T-helper 2 cell treated with Interferon-gamma antibody and Interleukin-4, amounts not matched to agents 100 ng/mL and 5 ng/mL, for 36 hours (primary cell): ENCODE data around the gene ARHGAP40. TPM values are rescaled to one million over a fixed set of nuclear protein-coding genes. Genes with fewer than 3 reads are reported as not detected.

Experiments used
- intact Hi-C: fragments of 100-400 bp; cut with micrococcal nuclease; formaldehyde crosslinking; loops from one replicate; pipeline ENCODE4 v1.15.1; 2023
- total RNA-seq: library from RNA; stranded (reverse); gene quantifications from 2 replicates; pipeline ENCODE4 v1.2.3, GENCODE V29; 2022

Gene ARHGAP40
- total RNA-seq = not detected in 2 replicates

GRCh38 chr20:38601216-38602184 is at the start of gene ARHGAP40:
Gene ARHGAP40, plus strand, starts transcription at chr20:38601809.
- intact Hi-C loops = no loop called here

DNA sequence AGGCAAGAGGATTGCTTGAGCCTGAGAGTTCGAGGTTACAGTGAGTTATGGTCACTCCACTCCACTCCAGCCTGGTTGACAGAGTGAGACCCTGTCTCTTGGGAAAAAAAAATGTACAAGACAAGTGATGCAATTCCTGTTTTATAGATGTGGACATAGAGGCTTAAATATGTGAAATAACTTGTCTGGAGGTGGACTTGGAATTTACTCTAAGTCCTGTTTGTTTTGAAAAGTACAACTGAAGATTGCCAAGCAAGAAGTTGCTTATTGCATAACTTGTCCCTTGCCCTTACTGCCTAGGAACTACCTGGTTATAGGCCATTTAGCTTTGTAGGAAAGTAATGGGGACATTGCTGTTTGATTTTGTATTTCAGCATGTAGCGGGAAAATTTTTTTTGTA is 46.6 kb upstream of the ARHGAP40 start:
- intact Hi-C loops = no loop called here

DNA sequence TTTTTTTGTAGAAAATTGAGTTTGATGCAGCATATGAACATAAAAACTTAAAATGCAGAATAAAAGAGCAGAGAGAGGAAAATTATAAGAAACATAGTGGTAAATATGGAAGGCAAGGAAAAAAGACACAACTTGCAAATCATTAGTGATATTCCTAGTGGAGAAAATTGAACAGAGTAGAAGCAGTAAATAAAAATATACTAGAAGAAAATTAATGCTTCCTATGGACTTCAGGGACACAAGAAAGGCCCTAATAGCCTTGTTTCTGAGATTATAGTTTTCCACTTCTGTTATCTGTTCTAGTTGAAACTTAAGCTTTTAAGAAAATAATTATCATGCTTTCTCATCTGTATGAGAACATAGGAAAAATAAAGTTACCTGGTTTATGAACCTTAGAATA is 46.2 kb upstream of the ARHGAP40 start:
- intact Hi-C loops = no loop called here

GRCh38 chr20:38557174-38557573 is 44.4 kb upstream of the ARHGAP40 start:
- intact Hi-C loops = no loop called here

- intact Hi-C loops = no loop called here
Observed at GRCh38 chr20:38558596-38559360, 42.8 kb upstream of the ARHGAP40 start.

DNA sequence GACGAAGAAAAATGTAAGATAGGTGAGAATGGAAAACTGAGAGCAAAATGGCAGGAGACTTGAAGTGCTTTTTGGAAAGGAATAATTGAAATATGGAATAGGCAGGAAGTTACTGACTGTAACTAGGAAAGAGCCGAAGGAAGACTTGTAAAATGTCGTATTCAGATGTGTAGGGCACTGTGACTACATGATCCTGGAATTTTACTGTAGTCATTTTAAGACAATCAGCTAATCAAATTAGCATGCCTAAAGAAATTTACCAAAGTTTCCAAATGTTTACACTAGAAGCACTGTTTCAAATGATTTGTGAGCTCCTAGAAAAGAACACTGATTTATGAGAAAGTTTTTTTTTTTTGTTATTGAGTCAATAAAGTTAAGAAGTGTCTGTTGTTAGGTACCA is 41.8 kb upstream of the ARHGAP40 start:
- intact Hi-C loops = no loop called here

DNA sequence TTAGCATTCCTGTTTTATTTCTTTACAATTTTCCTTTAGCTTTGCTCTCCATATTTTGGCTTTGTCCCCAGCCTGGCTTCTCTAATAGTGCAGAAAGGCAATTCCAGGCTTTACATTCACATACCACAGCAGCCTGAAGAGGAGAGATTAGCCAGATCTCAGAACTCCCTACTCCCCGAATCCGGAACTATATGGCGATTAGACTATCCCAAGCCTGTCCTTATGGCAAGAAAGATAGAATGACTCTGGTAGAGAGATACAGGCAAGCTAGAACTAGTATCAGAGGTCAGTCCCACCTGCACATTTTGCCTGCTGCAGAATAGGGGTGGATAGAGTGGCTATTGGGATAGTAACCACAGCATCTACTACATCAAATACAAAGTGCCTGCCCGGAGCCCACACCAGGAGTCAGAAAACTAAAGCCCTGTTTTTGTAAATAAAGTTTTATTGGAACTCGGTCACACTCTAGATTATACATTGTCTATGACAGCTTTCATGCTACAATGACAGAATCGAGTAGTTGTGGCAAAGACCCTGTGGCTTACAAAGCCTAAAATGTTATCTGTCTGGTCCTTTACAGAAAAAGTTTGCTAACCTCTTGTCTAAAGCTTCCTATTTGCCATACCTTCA is 37.7 kb upstream of the ARHGAP40 start:
- intact Hi-C loops = no loop called here

DNA sequence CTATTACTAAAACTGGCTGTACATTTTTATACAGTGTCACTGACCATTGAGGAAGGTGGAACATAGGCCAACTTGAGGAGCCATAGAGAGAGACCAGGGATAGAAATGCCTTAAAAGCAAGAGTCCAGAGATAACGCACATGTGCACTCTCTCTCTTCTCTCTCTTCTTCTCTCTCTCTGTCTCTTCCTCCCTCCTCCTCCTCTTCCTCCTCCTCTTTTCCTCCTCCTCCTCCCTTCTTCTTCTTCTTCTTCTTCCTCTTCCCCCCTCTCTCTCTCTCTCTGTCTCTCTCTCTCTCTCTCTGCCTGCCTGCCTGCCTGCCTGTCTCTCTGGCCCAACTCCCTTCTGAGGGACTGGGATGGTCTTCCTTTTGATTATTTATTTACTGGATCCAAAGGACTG is 36.9 kb upstream of the ARHGAP40 start:
- intact Hi-C loops = no loop called here

GRCh38 chr20:38566036-38566598 is 35.5 kb upstream of the ARHGAP40 start:
- intact Hi-C loops = no loop called here

- intact Hi-C loops = no loop called here
Observed at GRCh38 chr20:38569747-38570525, 31.7 kb upstream of the ARHGAP40 start.

GRCh38 chr20:38573413-38573812 is 28.2 kb upstream of the ARHGAP40 start:
- intact Hi-C loops = no loop called here

DNA sequence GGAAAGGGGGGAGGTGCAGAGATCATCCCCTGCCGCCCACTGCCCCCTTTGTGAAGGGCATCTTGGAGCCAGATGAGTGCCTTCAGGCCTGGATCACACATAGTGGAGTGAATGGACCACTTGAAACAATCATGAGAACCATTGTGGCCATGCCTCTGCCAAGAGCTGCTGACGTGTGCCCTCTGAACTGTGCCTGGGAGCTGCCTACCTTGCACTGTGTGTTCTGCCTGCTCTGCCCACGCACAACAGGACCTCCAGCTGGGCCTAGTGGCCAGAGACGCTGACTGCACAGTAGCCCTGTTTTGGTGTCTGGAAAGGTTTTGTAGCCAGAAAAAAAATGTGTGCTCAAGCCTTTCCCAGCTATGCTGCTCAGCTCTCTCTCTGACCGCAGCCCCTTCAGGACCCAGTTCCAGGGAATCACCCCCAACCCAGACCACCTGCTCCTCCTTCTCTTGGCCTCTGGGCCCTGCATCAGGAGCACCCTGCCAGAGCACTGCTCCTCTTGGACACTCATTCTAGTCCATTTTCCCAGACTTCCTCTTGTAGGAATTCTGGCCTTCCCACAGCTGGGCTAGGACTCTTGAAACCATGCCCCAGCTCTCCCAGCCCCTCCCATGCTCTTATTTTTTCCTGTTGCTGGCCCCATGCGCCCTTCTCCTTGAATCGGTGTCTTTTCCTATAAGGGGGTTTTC is 22.2 kb upstream of the ARHGAP40 start:
- intact Hi-C loops = no loop called here

DNA sequence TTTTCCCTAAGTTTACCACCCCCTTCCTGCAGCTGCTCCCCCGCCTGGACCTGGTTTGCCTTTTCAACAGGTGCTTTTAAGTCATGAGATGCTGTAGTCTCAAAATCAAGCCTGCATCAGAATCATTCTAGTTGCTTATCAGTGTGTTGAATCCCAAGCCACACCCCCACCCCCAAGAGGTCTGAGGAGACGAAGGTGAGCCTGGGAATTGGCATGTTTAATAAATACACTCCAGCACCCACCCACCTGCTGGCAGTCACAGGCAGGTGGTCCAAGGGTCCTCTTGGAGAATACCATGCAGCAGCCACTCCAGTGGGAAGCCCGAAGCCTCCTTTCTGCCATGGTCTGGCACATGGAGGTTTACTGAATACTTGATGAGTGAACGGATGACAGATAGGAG is 21.7 kb upstream of the ARHGAP40 start:
- intact Hi-C loops = no loop called here

DNA sequence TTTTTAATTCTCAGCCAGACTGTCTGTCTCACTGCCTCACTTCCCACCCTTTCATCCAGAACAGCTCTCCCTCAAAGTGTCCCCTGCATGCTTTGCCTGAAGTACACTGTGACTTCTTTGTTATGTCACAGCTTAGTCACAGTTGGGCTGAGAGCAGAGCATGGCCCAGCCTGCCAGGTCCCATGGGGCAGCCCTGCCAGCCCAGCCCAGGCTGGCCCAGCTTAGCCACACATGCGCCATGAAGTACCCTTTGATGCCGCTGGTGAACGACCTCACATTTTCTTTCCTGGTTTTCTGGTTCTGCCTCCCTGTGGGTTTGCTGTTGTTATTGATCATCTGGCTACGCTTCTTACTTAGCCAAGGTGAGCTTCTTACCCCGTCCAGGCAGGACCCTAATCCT is 20.6 kb upstream of the ARHGAP40 start, which contains the start of gene ADIG:
Gene ADIG, plus strand, starts transcription at position 185 of the 400 bp plus-strand sequence. Its CDS starts 54 bp downstream, at position 239.
- intact Hi-C loops = no loop called here

DNA sequence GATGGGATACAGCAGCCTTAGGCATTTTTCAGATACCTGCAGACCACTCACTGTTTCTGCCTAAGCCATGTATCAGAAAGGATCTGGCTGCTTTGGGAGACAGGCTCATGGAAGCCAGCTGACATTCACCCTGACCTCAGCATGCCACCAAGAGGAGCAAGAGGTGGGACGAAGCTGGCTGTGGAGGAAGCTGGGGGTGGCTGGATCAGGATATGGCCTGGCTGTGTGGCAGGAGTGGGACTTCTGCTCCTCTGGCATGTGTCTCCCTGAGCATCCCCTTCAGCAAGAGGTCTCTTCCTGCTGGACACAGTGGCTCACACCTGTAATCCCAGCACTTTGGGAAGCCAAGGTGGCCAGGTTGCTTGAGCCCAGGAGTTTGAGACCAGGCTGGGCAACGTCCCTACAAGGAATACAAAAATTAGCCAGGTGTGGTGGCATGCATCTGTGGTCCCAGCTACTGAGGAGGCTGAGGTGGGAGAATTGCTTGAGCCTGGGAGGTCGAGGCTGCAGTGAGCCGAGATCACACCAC is 19.7 kb upstream of the ARHGAP40 start:
- intact Hi-C loops = no loop called here

- intact Hi-C loops = no loop called here
Observed at GRCh38 chr20:38583306-38583705, 18.3 kb upstream of the ARHGAP40 start.

DNA sequence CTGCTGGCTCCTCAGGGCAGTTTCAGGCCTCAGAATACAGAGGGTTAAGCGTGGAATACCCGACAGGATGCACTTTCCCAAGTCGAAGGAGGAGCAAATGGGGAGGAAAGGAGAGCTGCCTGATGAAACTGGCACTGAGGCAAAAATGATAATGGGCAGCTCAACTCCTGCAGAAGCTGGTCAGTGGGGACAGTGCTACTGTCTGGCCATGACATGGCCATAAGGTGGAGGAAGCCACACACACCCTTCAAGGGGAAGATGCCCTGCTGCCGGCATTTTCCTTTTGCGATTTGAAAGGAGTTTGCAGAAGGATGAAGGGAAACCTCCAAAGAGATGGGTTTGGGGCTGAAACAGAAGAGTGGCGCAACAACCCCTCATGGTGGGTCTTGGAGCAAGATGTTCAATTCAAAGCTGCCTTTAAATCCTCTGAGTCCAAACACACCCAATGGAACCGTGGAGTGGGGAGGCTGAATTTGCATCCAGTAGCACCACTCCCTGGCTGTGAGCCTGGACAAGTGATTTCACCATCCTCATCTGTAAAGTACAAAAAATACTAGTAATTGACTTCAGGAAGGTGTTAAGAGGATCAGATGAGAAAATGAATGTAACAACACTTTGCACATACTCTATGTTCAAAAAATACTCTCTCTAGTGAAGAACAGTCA is 17.4 kb upstream of the ARHGAP40 start:
- intact Hi-C loops = no loop called here

- intact Hi-C loops = no loop called here
Observed at GRCh38 chr20:38585404-38586180, 16.0 kb upstream of the ARHGAP40 start.

DNA sequence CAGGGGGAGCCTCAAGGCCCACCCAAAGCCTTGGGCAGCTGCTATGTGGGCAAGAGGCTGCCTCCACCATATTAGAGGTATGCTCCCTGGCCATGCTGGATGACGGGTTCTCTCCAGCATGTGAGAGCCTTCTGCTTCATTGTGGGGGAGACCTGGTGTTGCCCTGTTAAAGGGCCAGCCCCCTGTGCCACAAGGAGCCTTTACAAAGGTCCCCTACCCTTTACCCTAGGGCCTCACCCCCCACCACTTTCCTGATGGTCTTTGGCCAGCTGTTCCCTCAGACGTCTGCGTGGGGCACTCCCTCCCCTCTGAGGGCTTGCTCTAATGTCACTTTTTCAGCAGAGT is 15.5 kb upstream of the ARHGAP40 start:
- intact Hi-C loops = no loop called here
